Mesodermal cell (in vitro differentiated cells): ENCODE results near the gene PRDM12.

ENCODE experiments used
- H3K27ac ChIP-seq: 2 replicates; pipeline ENCODE4 v1.7.0; 2013; ENCODE audit warnings: mild to moderate bottlenecking, low read depth, low read length, moderate library complexity; ENCODE audit not compliant: severe bottlenecking
- H3K36me3 ChIP-seq: 2 replicates; pipeline ENCODE4 v1.7.1; 2013; ENCODE audit warnings: mild to moderate bottlenecking, low read length, moderate library complexity; ENCODE audit not compliant: control insufficient read depth, insufficient read depth
- H3K4me1 ChIP-seq: one replicate; pipeline ENCODE4 v1.7.1; 2013; ENCODE audit warnings: mild to moderate bottlenecking, low read length; ENCODE audit not compliant: insufficient read depth, control insufficient read depth, poor library complexity, severe bottlenecking
- H3K4me3 ChIP-seq: 2 replicates; pipeline ENCODE4 v1.7.0; 2013; ENCODE audit warnings: low read length, control low read depth, mild to moderate bottlenecking; ENCODE audit not compliant: insufficient read depth, poor library complexity, severe bottlenecking; ENCODE audit errors: extremely low read depth
- H3K9me3 ChIP-seq: 2 replicates; pipeline ENCODE4 v1.7.1; 2013; ENCODE audit warnings: mild to moderate bottlenecking, low read length, moderate library complexity; ENCODE audit not compliant: control insufficient read depth
- WGBS, 2 experiments: methylation state at CpG; one replicate each; pipeline ENCODE4 v1.1.5; 2013; ENCODE audit warnings: missing lambda C conversion rate in 2 of 2; ENCODE audit not compliant: insufficient coverage in 2 of 2; 5-methylcytosine and 5-hydroxymethylcytosine counted together

PRDM12 gene

GRCh38 chr9:130659699-130660248 is 4.6 kb upstream of the PRDM12 start:
- H3K36me3 ChIP-seq = no peaks in the 10 kb centered on the region
- peaks cover 2% of the 10 kb centered on the region for H3K4me1 ChIP-seq
- H3K4me3 ChIP-seq = no peak overlapping the region
- WGBS, 2 experiments = 0 to 1% methylated on average over 34 to 55 of the region's 58 CpGs
- no peak overlapping the region for H3K27ac ChIP-seq
- no peaks in the 10 kb centered on the region for H3K9me3 ChIP-seq

GRCh38 chr9:130660326-130660682 is 4.1 kb upstream of the PRDM12 start:
- Histone ChIP-seq H3K4me1 (peaks cover 2% of the 10 kb centered on the region), H3K27ac (no peak overlapping the region), H3K9me3 (no peaks in the 10 kb centered on the region), H3K4me3 (peak overlapping the region; percentile 5), H3K36me3 (no peaks in the 10 kb centered on the region)
- 0 to 1% methylated on average over 23 to 33 of the region's 33 CpGs for WGBS, 2 experiments

DNA sequence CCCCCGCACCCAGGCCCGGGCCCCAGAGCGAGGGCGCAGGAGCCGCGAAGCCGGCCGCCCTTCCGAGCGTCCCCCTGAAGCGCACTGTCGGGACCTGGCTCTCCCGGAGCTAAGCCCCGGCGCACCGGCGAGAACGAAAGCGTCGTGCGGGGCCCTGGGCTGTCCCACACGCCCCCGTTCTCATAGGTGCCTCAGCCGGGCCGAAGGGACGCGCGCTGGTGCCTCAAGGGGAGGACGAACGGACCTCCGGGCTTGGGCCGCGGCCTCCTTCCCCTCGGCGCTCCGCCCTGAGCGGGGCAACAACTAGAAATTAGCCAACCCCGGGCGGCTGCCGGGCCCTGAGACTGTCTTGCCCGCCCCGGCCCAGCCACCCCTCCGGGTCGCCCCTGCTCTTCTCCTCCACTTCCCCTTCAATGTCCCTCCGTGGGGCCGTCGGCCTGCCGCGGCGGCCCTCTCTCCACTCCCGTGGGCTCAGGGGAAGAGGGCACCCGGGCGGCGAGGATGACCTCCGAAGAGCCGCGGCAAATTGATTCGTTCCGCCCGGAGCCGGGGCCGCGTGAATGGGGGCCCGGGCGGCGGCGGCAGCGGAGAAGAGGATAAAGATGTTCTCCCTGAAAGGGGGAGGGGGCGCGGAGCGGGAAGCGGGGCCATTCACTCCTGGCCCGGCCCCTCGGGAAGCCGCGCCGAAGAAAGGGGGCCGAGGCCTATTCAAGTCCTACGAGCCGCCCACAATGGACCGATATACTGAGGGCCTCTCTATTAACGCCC is 3.5 kb upstream of the PRDM12 start:
- Histone ChIP-seq H3K4me3 (peak overlapping the region; percentile 5), H3K27ac (no peak overlapping the region), H3K4me1 (peaks cover 6% of the 10 kb centered on the region), H3K36me3 (no peaks in the 10 kb centered on the region), H3K9me3 (no peaks in the 10 kb centered on the region)
- 0 to 1% methylated on average over 53 to 79 of the region's 82 CpGs for WGBS, 2 experiments

DNA sequence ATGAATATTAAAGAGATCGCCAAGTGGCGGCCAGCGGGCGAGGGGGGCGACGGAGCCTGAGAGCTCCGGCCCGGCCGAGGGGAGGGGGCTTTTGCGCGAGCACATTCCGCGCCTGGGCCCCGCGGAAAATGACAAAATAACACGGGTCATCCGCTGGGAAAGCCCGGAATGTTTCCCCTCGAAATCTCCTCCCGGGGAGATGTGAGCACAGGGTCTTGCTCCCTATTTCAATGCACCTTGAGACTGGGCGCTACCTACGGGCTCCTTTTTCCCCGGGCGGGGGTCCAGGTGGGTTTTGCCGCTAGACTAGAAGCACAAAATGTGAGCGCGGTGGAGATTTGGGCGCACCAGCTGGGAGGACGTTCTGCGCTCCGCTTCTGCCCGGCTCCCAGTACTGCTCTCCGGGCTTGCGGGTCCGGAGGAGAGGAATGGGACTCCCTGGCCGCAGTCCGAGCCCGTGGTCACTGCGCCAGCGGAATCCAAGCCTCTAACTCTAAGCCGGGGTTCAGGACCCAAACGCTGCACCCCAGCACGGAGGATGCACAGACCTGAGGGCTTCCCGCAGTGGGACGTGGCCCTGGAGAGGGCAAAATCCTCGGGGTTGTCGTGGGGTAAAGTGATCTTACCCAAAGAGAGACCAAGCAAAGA is 2.8 kb upstream of the PRDM12 start:
- Histone ChIP-seq H3K4me3 (no peak overlapping the region), H3K4me1 (peaks cover 7% of the 10 kb centered on the region), H3K36me3 (no peaks in the 10 kb centered on the region), H3K9me3 (no peaks in the 10 kb centered on the region), H3K27ac (no peak overlapping the region)
- 1 to 2% methylated on average over 42 to 44 of the region's 47 CpGs for WGBS, 2 experiments

- WGBS, 2 experiments = 4 to 7% methylated on average over 42 to 44 of the region's 49 CpGs
- H3K4me3 ChIP-seq = no peak overlapping the region
- peaks cover 10% of the 10 kb centered on the region for H3K4me1 ChIP-seq
- H3K27ac ChIP-seq = no peak overlapping the region
- no peaks in the 10 kb centered on the region for H3K36me3 ChIP-seq
- H3K9me3 ChIP-seq = no peaks in the 10 kb centered on the region
Observed at GRCh38 chr9:130662099-130662969, 2.1 kb upstream of the PRDM12 start.

DNA sequence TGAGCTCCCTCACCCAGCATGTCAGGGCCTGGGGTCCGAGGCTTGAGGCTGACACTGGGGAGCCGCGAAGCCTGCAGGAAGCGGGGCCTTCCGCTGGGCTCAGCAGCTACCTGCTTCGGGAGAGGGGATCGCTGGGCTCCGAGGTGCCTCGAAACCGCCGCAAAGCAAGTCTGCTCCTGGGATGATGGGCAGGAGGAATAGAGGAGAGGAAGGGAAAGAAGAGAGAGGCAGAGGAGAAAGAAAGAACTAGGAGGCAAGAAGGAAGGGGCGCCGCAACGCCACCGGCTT is 1.5 kb upstream of the PRDM12 start:
- Histone ChIP-seq H3K4me3 (no peak overlapping the region), H3K4me1 (peaks cover 10% of the 10 kb centered on the region)
- 0 to 1% methylated on average over 7 to 15 of the region's 15 CpGs for WGBS, 2 experiments

GRCh38 chr9:130663258-130663976 is 977 bp upstream of the PRDM12 start:
- no peak overlapping the region for H3K27ac ChIP-seq
- 2% methylated on average over 53 to 62 of the region's 65 CpGs for WGBS, 2 experiments
- peaks cover 10% of the 10 kb centered on the region for H3K4me1 ChIP-seq
- no peaks in the 10 kb centered on the region for H3K36me3 ChIP-seq
- H3K9me3 ChIP-seq = no peaks in the 10 kb centered on the region
- H3K4me3 ChIP-seq = no peak overlapping the region

More for the DNA sequence above, 1.5 kb upstream of the PRDM12 start:
- Histone ChIP-seq H3K27ac (no peak overlapping the region), H3K9me3 (no peaks in the 10 kb centered on the region), H3K36me3 (no peaks in the 10 kb centered on the region)

DNA sequence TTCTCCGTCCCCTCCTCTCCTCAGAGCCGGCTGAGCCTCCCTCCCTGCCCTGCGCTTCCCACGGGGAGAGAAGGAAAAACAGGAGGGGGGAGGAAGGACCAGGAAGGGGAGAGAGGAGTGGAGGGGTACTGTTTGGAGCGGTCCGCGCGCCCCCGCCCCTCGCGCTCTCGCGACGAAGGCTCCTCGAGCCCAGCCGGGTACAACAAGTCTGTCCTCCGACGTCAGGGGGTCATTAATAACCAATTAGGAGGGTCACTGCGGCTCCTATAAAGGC is 480 bp upstream of the PRDM12 start:
- 0 to 1% methylated on average over 14 to 15 of the region's 19 CpGs for WGBS, 2 experiments
- Histone ChIP-seq H3K4me3 (no peak overlapping the region), H3K4me1 (peaks cover 10% of the 10 kb centered on the region), H3K36me3 (no peaks in the 10 kb centered on the region), H3K9me3 (no peaks in the 10 kb centered on the region), H3K27ac (no peak overlapping the region)

DNA sequence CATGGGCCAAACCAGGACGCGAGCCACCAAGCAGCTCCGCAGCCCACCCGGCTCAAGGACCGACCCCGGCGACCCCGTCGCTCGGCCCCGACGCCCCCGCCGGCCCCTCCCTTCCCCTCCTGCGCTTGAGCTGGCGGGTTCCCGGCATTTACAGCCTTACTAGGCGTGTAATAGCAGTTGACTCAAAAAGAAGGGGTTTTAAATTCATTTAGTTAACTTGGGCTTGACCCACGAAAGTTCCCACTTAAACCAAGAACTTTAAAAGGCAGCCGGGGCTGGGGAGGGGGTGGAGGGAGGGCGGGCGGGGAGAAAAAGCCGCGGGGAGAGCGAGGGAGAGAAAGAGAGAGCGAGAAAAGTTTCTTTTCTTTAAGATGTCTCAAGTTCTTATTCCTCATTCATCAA is 636 bp downstream of the PRDM12 start:
- H3K27ac ChIP-seq = no peak overlapping the region
- no peak overlapping the region for H3K4me3 ChIP-seq
- no peaks in the 10 kb centered on the region for H3K36me3 ChIP-seq
- no peaks in the 10 kb centered on the region for H3K9me3 ChIP-seq
- peaks cover 10% of the 10 kb centered on the region for H3K4me1 ChIP-seq
- WGBS, 2 experiments = 1 to 3% methylated on average over 14 of the region's 26 CpGs
